Islet of Langerhans (tissue), 1 donor: ENCODE results near the gene IMMT.

Source experiments
- FAIRE-seq: peaks from one replicate; lab custom pipeline; 2011; peaks lifted over from hg19 to GRCh38; lab: Jason Lieb, UNC

Gene IMMT

GRCh38 chr2:86140969-86141392, 54.3 kb downstream of the IMMT start:
- no peak for FAIRE-seq

- no peak for FAIRE-seq
These were observed 55.3 kb downstream of the IMMT start for GRCh38 chr2:86139981-86140380.

DNA sequence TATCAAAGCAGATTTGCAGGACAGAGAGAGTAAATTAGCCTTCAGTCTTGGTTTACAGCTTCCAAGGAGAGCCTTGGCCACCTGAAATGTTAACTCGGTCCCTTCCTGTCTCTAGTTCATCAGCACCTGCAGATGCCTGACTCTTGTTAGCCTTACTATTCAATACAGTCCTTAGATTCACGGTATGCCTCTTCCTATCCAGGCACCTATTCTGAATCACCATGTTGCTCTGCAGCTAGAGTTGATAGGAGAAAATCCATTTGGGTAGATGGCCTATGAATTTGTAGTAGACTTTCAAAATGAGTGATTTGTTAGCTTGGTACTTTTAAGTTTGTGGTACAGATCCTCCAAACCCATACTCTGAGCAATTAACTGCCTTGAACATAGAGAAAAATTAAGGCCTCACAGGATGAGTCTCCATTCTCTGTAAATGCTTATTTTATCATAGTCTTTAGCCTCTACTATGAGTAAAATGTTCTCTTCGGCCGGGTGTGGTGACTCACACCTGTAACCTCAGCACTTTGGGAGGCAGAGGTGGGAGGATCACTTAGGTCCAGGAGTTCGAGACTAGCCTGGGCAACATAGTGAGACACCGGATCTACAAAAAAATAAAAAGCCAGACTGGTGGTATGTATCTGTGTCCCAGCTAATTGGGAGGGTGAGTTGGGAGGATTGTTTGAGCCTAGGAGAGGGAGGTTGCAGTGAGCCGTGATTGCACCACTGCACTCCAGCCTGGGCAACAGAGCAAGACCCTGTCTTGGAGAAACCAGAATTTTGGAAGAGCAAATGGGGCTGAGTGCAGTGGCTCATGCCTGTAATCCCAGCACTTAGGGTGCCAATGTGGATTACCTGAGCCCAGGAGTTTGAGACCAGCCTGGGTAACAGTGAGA, 56.3 kb downstream of the IMMT start:
- no peak for FAIRE-seq

- FAIRE-seq = no peak
These were observed 59.1 kb downstream of the IMMT start for GRCh38 chr2:86136141-86136540.

DNA sequence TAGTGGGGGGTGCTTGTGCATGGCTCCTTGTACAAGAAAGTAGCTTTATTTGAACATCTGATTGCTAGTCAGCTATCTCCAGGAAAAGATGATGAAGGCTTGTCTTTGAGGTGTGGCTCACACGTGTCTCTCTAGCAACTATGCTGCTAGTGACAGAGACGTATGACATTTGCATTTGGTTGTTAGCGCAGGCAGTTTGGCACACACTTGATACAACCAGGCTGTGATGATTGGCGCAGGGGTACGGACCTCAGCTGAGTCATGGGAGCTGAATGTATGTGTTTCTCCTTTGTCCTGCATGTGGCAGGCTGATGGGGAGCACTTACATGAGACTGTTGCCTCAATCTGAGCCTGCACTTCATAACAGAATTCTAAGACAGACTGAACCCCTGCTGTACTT, 59.6 kb downstream of the IMMT start:
- no peak for FAIRE-seq

DNA sequence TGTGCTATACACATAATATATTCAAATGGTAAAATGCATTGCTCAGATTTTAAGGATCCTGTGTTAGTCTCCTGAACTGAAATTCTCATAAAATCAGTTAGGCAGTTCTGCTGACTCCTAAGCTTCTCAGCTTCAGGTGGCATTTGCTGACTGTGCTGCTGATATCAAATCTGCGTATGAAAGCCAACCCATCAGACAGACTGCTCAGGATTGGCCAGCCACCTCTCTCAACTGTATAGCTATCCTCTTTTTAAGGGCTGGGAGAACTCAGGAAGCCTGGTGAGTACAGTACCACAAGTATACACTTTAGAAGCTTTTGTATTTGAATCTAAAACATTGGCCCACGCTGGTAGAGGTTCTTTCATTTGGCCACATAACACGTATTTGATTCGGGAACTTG, 60.6 kb downstream of the IMMT start:
- no peak for FAIRE-seq

DNA sequence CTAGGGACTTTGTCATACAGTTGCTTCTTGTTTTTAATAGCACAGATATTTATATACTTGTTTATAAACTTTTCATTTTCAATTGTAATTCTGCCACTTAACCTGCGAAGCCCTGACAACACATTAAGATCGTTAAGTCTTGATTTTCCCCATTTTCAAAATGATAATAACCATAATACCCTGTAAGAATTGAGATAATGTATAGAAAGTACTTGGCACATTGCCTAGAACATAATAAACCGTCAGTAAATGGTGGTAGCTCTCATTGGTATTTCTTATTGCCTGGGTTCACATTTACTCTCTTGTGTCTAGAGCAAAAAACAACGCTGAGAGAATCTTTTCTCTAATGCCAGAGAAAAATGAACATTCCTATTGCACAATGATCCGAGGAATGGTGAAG, 70.6 kb downstream of the IMMT start:
- no peak for FAIRE-seq

DNA sequence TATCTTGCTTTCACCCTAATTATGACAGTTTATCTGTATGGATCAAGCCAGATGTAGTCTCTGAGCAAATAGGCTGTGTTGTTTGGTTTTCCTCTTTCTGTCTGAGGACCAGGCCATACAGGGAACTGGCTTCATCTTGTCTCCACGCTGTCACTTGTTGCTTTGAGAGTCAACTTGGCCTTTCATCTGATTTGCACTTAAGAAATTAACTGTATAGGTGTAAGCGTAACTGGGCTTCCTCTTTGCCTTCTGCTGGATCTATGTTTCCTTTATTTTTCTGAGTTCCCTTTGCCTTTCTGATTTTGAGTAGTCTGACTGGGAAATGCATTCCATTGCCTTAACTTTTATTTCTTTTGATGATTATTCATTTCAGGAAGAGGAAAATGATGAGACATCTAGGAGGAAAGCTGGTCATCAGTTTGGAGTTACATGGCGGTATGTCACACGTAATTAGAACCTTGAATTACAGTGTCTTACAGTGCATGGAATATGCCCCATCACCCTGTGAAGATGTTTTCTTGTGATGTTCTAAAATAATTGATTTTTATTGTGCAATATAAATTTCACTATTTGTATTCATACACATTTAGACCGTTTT, 71.8 kb downstream of the IMMT start:
- no peak for FAIRE-seq

GRCh38 chr2:86118130-86118529, 77.1 kb downstream of the IMMT start:
- FAIRE-seq = no peak

GRCh38 chr2:86107031-86107430, 88.2 kb downstream of the IMMT start:
- FAIRE-seq = no peak

DNA sequence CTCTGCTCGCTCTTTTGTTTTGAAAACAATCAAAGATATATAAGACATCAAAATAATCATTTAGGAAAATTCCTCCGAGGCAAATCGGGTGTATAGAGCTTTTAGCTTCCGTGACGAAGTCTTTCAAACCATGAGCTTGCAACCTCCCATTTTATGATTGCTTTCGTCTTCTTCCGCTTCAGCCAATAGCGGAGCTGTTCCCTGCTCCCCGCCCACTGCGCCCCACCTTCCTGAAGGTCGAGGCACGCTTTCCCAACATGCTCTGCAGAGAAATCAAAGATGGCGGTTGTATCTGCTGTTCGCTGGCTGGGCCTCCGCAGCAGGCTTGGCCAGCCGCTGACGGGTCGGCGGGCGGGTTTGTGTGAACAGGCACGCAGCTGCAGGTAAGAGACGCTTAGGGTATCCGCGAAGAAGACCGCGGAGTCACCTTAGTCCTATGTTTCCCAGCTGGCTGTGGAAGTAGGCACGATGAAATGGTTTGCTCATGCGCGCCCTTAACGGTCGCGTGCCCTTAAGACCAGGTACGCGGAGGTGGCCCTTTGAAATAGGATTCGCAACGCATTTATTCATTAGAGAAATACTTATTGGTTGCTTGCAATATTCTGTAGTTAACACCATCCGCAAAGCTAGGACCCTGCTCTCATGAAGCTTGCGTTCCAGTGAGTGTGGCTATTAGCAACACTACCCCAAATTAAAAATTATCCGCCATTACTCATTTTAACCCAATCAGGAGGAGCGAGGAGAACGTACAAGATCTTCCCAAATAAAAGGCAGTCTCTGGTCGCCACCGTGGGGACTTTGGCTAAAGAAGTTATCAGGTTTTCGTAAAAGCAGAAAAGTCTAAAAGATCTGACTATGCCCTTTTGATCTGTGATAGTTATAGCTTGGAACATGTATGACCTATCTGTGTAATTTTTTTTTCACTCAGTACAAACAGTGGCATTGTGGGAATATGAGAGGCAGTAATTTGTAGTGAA, 89.0 kb downstream of the IMMT start, which contains the start of gene PTCD3:
TSS of gene PTCD3 (plus strand) at position 267 of the 977 bp plus-strand sequence. CDS start at position 280, 13 bp downstream.
- peak; percentile 94 for FAIRE-seq

GRCh38 chr2:86105252-86105968, 89.9 kb downstream of the IMMT start, which contains the start of gene POLR1A:
Gene POLR1A, minus strand, starts transcription at chr2:86105886. Its CDS starts 110 bp downstream, at chr2:86105776.
- FAIRE-seq = no peak

DNA sequence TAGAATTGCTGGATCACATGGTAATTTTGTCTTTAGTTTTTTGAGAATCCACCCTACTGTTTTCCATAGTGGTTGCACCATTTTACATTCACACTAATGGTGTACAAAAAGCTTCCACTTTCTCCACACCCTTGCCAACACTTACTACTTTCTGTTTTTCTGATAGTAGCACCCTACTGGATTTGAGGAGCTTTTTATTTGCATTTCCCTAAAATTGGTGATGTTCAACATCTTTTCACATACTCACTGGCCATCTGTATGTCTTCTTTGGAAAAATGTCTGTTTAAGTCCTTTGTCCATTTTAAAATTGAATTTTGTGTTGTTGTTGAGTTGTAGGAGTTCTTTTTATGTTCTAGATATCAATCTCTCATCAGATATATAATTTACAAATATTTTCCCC, 93.1 kb downstream of the IMMT start:
- no peak for FAIRE-seq

DNA sequence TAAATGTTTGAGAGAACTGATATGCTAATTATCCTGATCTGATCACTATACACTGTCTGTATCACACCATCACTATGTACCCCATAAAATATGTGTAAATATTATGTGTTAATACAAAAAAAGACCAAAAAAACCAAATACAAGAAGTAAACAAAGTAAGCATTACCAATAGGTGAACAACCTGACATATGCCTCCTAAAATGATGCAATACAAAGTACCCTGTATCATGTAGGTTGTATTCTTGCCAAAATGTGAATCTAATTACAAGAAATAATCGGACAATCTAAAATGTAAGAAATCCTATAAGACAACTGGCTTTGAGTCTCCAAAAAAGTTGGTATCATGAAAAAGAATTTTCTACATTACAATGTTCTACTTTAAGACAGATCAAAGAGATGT, 97.3 kb downstream of the IMMT start:
- no peak for FAIRE-seq

GRCh38 chr2:86097114-86097896, 98.0 kb downstream of the IMMT start:
- FAIRE-seq = no peak

- no peak for FAIRE-seq
These were observed 101.0 kb downstream of the IMMT start for GRCh38 chr2:86094229-86094628.
